HT-29 (cell line): Measurements from ENCODE around the gene TCF21. TPM values are rescaled to one million over a fixed set of nuclear protein-coding genes. Genes with fewer than 3 reads are reported as not detected.
A peak's percentile ranks its signal among the peaks of the same experiment; 100 is the strongest.
"Not testable (repeated sequence)": the region's sequence is repeated elsewhere in the genome, so short reads cannot be mapped to it uniquely, and the experiment has no call there.

Source experiments
- DNase-seq: peaks from one replicate; pipeline ENCODE4 v3.0.0-alpha.2; 2015; ENCODE audit warnings: low spot score
- total RNA-seq: library from RNA; depleted of rRNA; stranded (reverse); fragments of >200 nt; shearing (Covaris generic); gene quantifications from 2 replicates; pipeline ENCODE4 v1.2.3, GENCODE V29; 2014; rRNA removed

The TCF21 gene
- total RNA-seq, 1 experiment from 2014 or later, result 0.76 TPM

- peak; percentile 89 for DNase-seq
These were observed 32.4 kb downstream of the TCF21 start for GRCh38 chr6:133921249-133921859.

GRCh38 chr6:133923938-133924593 lies 35.2 kb downstream of the TCF21 start:
- DNase-seq, result peak; percentile 91

DNA sequence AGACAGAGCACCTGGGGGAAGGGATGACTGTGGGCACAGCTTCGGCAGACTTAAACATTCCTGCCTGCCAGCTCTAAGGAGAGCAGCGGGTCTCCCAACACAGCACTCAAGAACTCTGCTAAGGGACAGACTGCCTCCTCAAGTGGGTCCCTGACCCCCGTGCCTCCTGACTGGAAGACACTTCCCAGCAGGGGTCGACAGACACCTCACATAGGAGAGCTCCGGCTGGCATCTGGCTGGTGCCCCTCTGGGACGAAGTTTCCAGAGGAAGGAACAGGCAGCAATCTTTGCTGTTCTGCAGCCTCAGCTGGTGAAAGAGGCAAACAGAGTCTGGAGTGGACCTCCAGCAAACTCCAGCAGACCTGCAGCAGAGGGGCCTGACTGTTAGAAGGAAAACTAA lies 42.3 kb downstream of the TCF21 start:
- DNase-seq, result not testable (repeated sequence)

GRCh38 chr6:133936352-133936751 lies 47.4 kb downstream of the TCF21 start:
- DNase-seq, result not testable (repeated sequence)

GRCh38 chr6:133937909-133938308 lies 49.0 kb downstream of the TCF21 start:
- no peak for DNase-seq

GRCh38 chr6:133938533-133938932 lies 49.6 kb downstream of the TCF21 start:
- no peak for DNase-seq

GRCh38 chr6:133939778-133940667 lies 51.1 kb downstream of the TCF21 start:
- peak; percentile 36 for DNase-seq

Other genes starting within 250 kb of the TCF21 start
- gene TBPL1, start 64.1 kb downstream of the TCF21 start, total RNA-seq, result 13.0 and 15.3 TPM in 2 replicates
- gene SLC2A12, start 163.5 kb downstream of the TCF21 start, total RNA-seq, result 1.9 and 2.5 TPM in 2 replicates